Activated CD8-positive, alpha-beta T cell treated with anti-CD3 and anti-CD28 coated beads for 36 hours (primary cell): ENCODE results near the gene LMO3. TPM values are rescaled to one million over a fixed set of nuclear protein-coding genes. Genes with fewer than 3 reads are reported as not detected.

Experiments
- ATAC-seq: fragments of 200-7000 bp; cut with Tn5 transposase; one replicate; pipeline ENCODE4 v1.10.0; 2021; ENCODE audit warnings: mild to moderate bottlenecking, moderate library complexity
- CTCF ChIA-PET: fragments of 350-600 bp; sonication (Branson Sonifier 250); formaldehyde crosslinking; loops from one replicate; lab custom pipeline; 2021; ENCODE audit warnings: antibody characterized with exemption; lab: Charles Lee
- POLR2A ChIA-PET: fragments of 350-600 bp; sonication (Branson Sonifier 250); formaldehyde crosslinking; loops from one replicate; lab custom pipeline; 2021; ENCODE audit warnings: antibody characterized with exemption; lab: Charles Lee
- DNase-seq: peaks from one replicate; pipeline ENCODE4 v3.0.0-alpha.2; 2020
- H3K27ac Mint-ChIP-seq: one replicate; pipeline ENCODE4 v1.8.0; 2021; ENCODE audit warnings: mild to moderate bottlenecking, mixed read lengths
- H3K27me3 Mint-ChIP-seq: one replicate; pipeline ENCODE4 v1.8.0; 2021; ENCODE audit warnings: mixed read lengths
- H3K36me3 Mint-ChIP-seq: one replicate; pipeline ENCODE4 v1.8.0; 2021; ENCODE audit warnings: low read depth, mixed read lengths
- H3K4me1 Mint-ChIP-seq: one replicate; pipeline ENCODE4 v1.8.0; 2021; ENCODE audit warnings: low read depth, mixed read lengths
- H3K4me3 Mint-ChIP-seq: one replicate; pipeline ENCODE4 v1.8.0; 2021; ENCODE audit warnings: mild to moderate bottlenecking, moderate library complexity, mixed read lengths
- H3K9me3 Mint-ChIP-seq: one replicate; pipeline ENCODE4 v1.8.0; 2021; ENCODE audit warnings: mixed read lengths
- intact Hi-C: fragments of 100-400 bp; cut with micrococcal nuclease; formaldehyde crosslinking; loops from one replicate; pipeline ENCODE4 v1.10.0; 2022
- total RNA-seq, 2 experiments: library from RNA; stranded (reverse); gene quantifications; one replicate each; pipeline ENCODE4 v1.2.3, GENCODE V29; 2021
- TF ChIP-seq, protein P1 (sequence below): fragments of 200-600 bp; IDR thresholded peaks from one replicate; pipeline ENCODE4 v1.8.0; 2022; ENCODE audit warnings: antibody characterized with exemption, mild to moderate bottlenecking

Gene LMO3
- total RNA-seq, 2 experiments from 2014 or later = not detected

DNA sequence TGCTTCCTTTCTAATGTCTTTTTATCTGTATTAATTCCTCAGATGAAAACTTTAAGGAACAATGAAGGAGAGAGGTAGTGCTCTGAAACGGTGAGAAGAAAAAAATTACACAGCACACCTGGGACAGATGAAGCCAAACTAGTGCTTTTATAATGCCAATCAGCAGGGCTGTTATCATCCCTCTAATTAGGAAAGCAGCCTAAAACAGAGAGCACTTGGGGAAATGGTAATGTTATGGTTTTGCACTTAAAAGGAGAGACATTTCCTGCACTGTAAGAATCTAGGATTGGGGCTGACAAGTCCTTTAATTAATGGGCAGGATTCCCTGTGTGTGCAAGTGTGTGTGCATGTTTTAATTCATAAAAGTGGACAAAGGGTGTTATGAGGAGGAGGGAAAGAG is 4.8 kb upstream of the LMO3 start:
- peaks cover 2% of the 10 kb centered on the region for H3K36me3 Mint-ChIP-seq
- no peaks in the 10 kb centered on the region for H3K4me1 Mint-ChIP-seq
- ChIA-PET POLR2A (interaction anchor here (0.6 kb wide), 1 partner anchor 20 kb away, joined by 3 read pairs; no protein-coding TSS in a partner anchor), CTCF (no interaction called here)
- DNase-seq (no peak), ATAC-seq (no peak)
- no peak overlapping the region for H3K27ac Mint-ChIP-seq
- intact Hi-C loops = no loop called here
- no peak overlapping the region for H3K4me3 Mint-ChIP-seq
- H3K27me3 Mint-ChIP-seq = peaks cover 27% of the 10 kb centered on the region
- TF ChIP-seq, protein P1, sequence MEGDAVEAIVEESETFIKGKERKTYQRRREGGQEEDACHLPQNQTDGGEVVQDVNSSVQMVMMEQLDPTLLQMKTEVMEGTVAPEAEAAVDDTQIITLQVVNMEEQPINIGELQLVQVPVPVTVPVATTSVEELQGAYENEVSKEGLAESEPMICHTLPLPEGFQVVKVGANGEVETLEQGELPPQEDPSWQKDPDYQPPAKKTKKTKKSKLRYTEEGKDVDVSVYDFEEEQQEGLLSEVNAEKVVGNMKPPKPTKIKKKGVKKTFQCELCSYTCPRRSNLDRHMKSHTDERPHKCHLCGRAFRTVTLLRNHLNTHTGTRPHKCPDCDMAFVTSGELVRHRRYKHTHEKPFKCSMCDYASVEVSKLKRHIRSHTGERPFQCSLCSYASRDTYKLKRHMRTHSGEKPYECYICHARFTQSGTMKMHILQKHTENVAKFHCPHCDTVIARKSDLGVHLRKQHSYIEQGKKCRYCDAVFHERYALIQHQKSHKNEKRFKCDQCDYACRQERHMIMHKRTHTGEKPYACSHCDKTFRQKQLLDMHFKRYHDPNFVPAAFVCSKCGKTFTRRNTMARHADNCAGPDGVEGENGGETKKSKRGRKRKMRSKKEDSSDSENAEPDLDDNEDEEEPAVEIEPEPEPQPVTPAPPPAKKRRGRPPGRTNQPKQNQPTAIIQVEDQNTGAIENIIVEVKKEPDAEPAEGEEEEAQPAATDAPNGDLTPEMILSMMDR = no peak
- peaks cover under 1% of the 10 kb centered on the region for H3K9me3 Mint-ChIP-seq

DNA sequence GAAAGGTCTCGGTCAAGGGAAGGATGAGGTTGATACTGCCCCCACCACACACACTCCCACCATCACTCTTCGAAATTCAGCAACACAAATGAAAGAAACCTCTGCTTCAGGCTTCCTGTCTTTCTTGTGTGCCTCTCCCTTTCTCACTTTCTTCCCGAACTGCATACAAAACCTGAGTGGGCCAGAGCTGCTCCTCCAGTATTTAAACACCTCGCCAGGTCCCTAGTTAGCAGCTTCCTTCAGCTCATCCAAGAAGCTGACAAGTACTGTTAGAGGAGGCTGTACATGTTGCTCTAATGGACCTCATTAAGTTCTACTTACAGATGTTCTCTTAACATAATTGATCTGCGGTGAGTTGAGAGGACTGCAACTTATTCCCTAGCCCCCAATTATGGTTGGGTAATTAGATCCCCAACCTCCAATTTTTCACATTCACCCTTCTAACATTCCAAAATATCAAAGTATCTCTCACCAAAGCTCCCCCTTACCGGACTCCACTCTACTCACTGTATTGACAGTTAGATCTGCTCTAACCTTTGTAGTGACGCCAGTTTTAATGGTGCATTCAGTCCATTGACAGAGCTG is 4.1 kb upstream of the LMO3 start:
- no peak for DNase-seq
- no peak overlapping the region for H3K27ac Mint-ChIP-seq
- no peak for ATAC-seq
- no peak overlapping the region for H3K4me3 Mint-ChIP-seq
- POLR2A ChIA-PET = no interaction called here
- intact Hi-C loops = no loop called here
- TF ChIP-seq, protein P1 = no peak
- H3K4me1 Mint-ChIP-seq = no peaks in the 10 kb centered on the region
- H3K36me3 Mint-ChIP-seq = peaks cover 2% of the 10 kb centered on the region
- CTCF ChIA-PET = no interaction called here
- peaks cover 1% of the 10 kb centered on the region for H3K9me3 Mint-ChIP-seq
- H3K27me3 Mint-ChIP-seq = peaks cover 30% of the 10 kb centered on the region

GRCh38 chr12:16608946-16609539 is 3.1 kb upstream of the LMO3 start:
- Mint-ChIP-seq H3K36me3 (peaks cover 2% of the 10 kb centered on the region), H3K4me1 (no peaks in the 10 kb centered on the region), H3K4me3 (no peak overlapping the region), H3K27ac (no peak overlapping the region), H3K27me3 (peaks cover 36% of the 10 kb centered on the region), H3K9me3 (peaks cover 1% of the 10 kb centered on the region)
- intact Hi-C loops = no loop called here
- ChIA-PET CTCF (no interaction called here), POLR2A (no interaction called here)
- DNase-seq (no peak), ATAC-seq (no peak)
- TF ChIP-seq, protein P1 = no peak

DNA sequence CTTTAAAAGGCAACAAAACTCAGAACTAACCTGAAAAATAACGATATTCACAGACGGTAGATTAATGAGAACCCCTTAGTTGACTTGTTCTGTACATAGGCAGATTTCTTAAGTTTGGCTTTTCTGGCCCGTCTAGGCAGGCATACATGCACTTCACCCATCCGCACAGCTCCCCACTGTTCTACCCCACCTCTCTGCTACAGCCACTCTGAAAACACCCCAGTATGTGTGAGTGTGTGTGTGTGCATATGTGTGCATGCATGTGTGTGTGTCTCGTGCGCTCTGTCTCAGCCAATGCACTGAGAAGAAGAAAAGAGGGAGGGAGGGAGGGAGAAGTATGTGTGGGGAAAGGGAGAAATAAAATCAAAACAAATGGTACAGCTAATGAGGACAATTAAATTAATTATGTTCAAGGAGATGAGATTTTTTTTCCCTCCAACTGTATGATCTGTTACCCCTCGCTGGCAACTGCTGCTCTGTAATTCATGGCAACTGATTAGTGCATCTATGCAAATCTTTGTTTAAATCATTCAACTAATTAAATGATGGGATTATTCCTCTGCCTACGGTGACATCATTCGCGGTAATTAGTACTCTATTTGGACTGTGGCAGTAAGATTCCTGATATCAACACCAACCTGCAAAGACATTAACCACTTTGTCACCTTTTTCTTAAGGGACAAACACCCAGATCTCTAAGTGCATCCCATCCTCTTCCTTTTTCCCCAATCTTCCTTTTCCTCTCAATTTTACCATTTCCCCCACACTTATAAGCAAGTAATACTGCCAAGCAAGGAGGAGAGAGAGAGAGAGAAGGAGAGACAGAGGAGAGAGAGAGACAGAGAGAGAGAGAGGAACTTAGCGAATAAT is 2.2 kb upstream of the LMO3 start:
- intact Hi-C loops = no loop called here

More for the DNA sequence above, 2.2 kb upstream of the LMO3 start:
- Mint-ChIP-seq H3K27ac (no peak overlapping the region), H3K4me1 (no peaks in the 10 kb centered on the region), H3K27me3 (peaks cover 41% of the 10 kb centered on the region), H3K4me3 (no peak overlapping the region), H3K9me3 (peaks cover 1% of the 10 kb centered on the region), H3K36me3 (peaks cover 2% of the 10 kb centered on the region)
- ChIA-PET POLR2A (interaction anchor here (0.5 kb wide), 1 partner anchor 892 kb away, joined by 3 read pairs; no protein-coding TSS in a partner anchor), CTCF (no interaction called here)
- TF ChIP-seq, protein P1 = no peak
- DNase-seq (no peak), ATAC-seq (no peak)
